Activated T-helper 17 cell treated with anti-CD3 and anti-CD28 coated beads, Interleukin-2, amount 50 U/mL, for 72 hours (primary cell): ENCODE measurements around the gene ZNF48. TPM values are rescaled to one million over a fixed set of nuclear protein-coding genes. Genes with fewer than 3 reads are reported as not detected.
A peak's percentile ranks its signal among the peaks of the same experiment; 100 is the strongest.

Source experiments
- ATAC-seq: fragments of 150-1000 bp; cut with Tn5 transposase; replicated peaks from 2 replicates; pipeline ENCODE4 v1.10.0; 2021; ENCODE audit warnings: mild to moderate bottlenecking, moderate library complexity
- H3K27ac Mint-ChIP-seq: one replicate; pipeline ENCODE4 v1.8.0; 2022; ENCODE audit warnings: mixed read lengths
- H3K27me3 Mint-ChIP-seq: one replicate; pipeline ENCODE4 v1.8.0; 2022; ENCODE audit warnings: mixed read lengths
- H3K36me3 Mint-ChIP-seq: one replicate; pipeline ENCODE4 v1.8.0; 2022; ENCODE audit warnings: low read depth, mild to moderate bottlenecking, mixed read lengths
- H3K4me1 Mint-ChIP-seq: one replicate; pipeline ENCODE4 v1.8.0; 2022; ENCODE audit warnings: mixed read lengths
- H3K4me3 Mint-ChIP-seq: one replicate; pipeline ENCODE4 v1.8.0; 2022; ENCODE audit warnings: mild to moderate bottlenecking, mixed read lengths
- H3K9me3 Mint-ChIP-seq: one replicate; pipeline ENCODE4 v1.8.0; 2022; ENCODE audit warnings: mixed read lengths
- total RNA-seq, 2 donors: library from RNA; stranded (reverse); gene quantifications; one replicate each; pipeline ENCODE4 v1.2.3, GENCODE V29; 2022

ZNF48 gene
- total RNA-seq, 2 donors from 2014 or later = 10.2 to 10.5 TPM

GRCh38 chr16:30445408-30446202 is 50.4 kb downstream of the ZNF48 start, which contains the start of gene SEPHS2:
SEPHS2 (minus strand) TSS chr16:30445874; CDS start chr16:30445727, 147 bp downstream.
- H3K4me3 Mint-ChIP-seq = peak within 1 kb of the TSS; percentile 91
- H3K27ac Mint-ChIP-seq = peak within 1 kb of the TSS; percentile 90
- peaks cover 26% of the 10 kb centered on the region for H3K4me1 Mint-ChIP-seq
- peaks cover 3% of the 10 kb centered on the region for H3K9me3 Mint-ChIP-seq
- ATAC-seq = peak; percentile 97
- H3K27me3 Mint-ChIP-seq = no peaks in the 10 kb centered on the region
- peaks cover 31% of the 10 kb centered on the region for H3K36me3 Mint-ChIP-seq

- Mint-ChIP-seq H3K9me3 (peaks cover 3% of the 10 kb centered on the region), H3K27ac (peak overlapping the region; percentile 90), H3K27me3 (no peaks in the 10 kb centered on the region), H3K36me3 (peaks cover 31% of the 10 kb centered on the region), H3K4me1 (peaks cover 28% of the 10 kb centered on the region), H3K4me3 (peak overlapping the region; percentile 91)
- no peak for ATAC-seq
These were observed 51.0 kb downstream of the ZNF48 start for GRCh38 chr16:30446203-30446595.

GRCh38 chr16:30447512-30448226 is 52.4 kb downstream of the ZNF48 start:
- Mint-ChIP-seq H3K9me3 (peaks cover 3% of the 10 kb centered on the region), H3K27me3 (no peaks in the 10 kb centered on the region), H3K36me3 (peaks cover 31% of the 10 kb centered on the region), H3K27ac (no peak overlapping the region), H3K4me1 (peaks cover 28% of the 10 kb centered on the region), H3K4me3 (no peak overlapping the region)
- ATAC-seq = no peak

GRCh38 chr16:30449116-30449435 is 53.9 kb downstream of the ZNF48 start:
- Mint-ChIP-seq H3K36me3 (peaks cover 18% of the 10 kb centered on the region), H3K27me3 (no peaks in the 10 kb centered on the region), H3K27ac (no peak overlapping the region), H3K9me3 (peaks cover 3% of the 10 kb centered on the region), H3K4me1 (peaks cover 16% of the 10 kb centered on the region), H3K4me3 (no peak overlapping the region)
- no peak for ATAC-seq

Other genes with a start within 250 kb of the ZNF48 start
- gene CORO1A, start 211.8 kb upstream of the ZNF48 start, total RNA-seq = 1,000 to 10,000 TPM in 1 of 2 donors, 100 to 1,000 TPM in 1; 649 to 1,196 TPM
- 100 to 1,000 TPM; 100 to 267 TPM for gene BOLA2B, start 201.8 kb upstream of the ZNF48 start, total RNA-seq
- 10 to 100 TPM; 34.1 to 69.0 TPM for gene SLX1A, start 201.5 kb upstream of the ZNF48 start, total RNA-seq
- gene SULT1A3, start 196.2 kb upstream of the ZNF48 start, total RNA-seq = 10 to 100 TPM; 30.9 to 39.5 TPM
- 10 to 100 TPM; 16.1 to 25.1 TPM for gene NPIPB13, start 146.9 kb upstream of the ZNF48 start, total RNA-seq
- gene CD2BP2, start 40.1 kb upstream of the ZNF48 start, total RNA-seq = 10 to 100 TPM; 51.0 to 69.9 TPM
- 10 to 100 TPM; 49.7 to 64.2 TPM for gene TBC1D10B, start 24.9 kb upstream of the ZNF48 start, total RNA-seq
- 1 to 10 TPM in 1 of 2 donors, not detected in 1; 1.6 TPM for gene MYL11, start 20.6 kb upstream of the ZNF48 start, total RNA-seq
- 100 to 1,000 TPM; 198 to 216 TPM for gene SEPTIN1, start 12.9 kb upstream of the ZNF48 start, total RNA-seq
- gene ZNF771, start 12.2 kb downstream of the ZNF48 start, total RNA-seq = 1 to 10 TPM; 5.1 to 5.2 TPM
- gene DCTPP1, start 34.6 kb downstream of the ZNF48 start, total RNA-seq = 100 to 1,000 TPM in 1 of 2 donors, 10 to 100 TPM in 1; 60.9 to 173 TPM
- 10 to 100 TPM; 48.9 to 79.1 TPM for gene SEPHS2, start 50.5 kb downstream of the ZNF48 start, total RNA-seq
- 100 to 1,000 TPM; 319 to 344 TPM for gene ITGAL, start 77.3 kb downstream of the ZNF48 start, total RNA-seq
- gene ZNF768, start 131.1 kb downstream of the ZNF48 start, total RNA-seq = 1 to 10 TPM; 3.7 to 5.3 TPM
- 10 to 100 TPM in 1 of 2 donors, 1 to 10 TPM in 1; 6.9 to 12.9 TPM for gene ZNF747, start 139.4 kb downstream of the ZNF48 start, total RNA-seq
- 10 to 100 TPM; 13.8 to 14.1 TPM for gene ZNF764, start 163.0 kb downstream of the ZNF48 start, total RNA-seq
- gene ZNF688, start 176.3 kb downstream of the ZNF48 start, total RNA-seq = 1 to 10 TPM; 7.3 to 9.7 TPM
- 10 to 100 TPM; 10.5 to 15.5 TPM for gene ZNF785, start 190.3 kb downstream of the ZNF48 start, total RNA-seq
- 10 to 100 TPM in 1 of 2 donors, 1 to 10 TPM in 1; 5.9 to 12.1 TPM for gene ZNF689, start 215.0 kb downstream of the ZNF48 start, total RNA-seq